HepG2 (cell line): ENCODE measurements around the gene DPAGT1. TPM values are rescaled to one million over a fixed set of nuclear protein-coding genes. Genes with fewer than 3 reads are reported as not detected.

Experiments used
- AGO2 ChIP-seq: fragments of 200-400 bp; formaldehyde crosslinking; optimal IDR thresholded peaks from 2 replicates; pipeline ENCODE3; 2017; ENCODE audit warnings: mild to moderate bottlenecking, low read depth, low read length, moderate library complexity
- ARHGAP35 ChIP-seq: sonication (generic); formaldehyde crosslinking; IDR thresholded peaks from 2 replicates; pipeline ENCODE4 v1.9.0; 2022; ENCODE audit warnings: mild to moderate bottlenecking, inconsistent platforms, moderate library complexity, missing genetic modification reagents, borderline replicate concordance
- ARNT2 ChIP-seq: sonication (generic); formaldehyde crosslinking; IDR thresholded peaks from 2 replicates; pipeline ENCODE4 v1.8.0; 2022; ENCODE audit warnings: mild to moderate bottlenecking, low read depth, missing genetic modification reagents, moderate library complexity
- CCDC6 ChIP-seq: sonication (generic); formaldehyde crosslinking; IDR thresholded peaks from 2 replicates; pipeline ENCODE4 v1.8.1; 2022; ENCODE audit warnings: mild to moderate bottlenecking, missing genetic modification reagents, moderate library complexity
- CSRNP1 ChIP-seq: sonication (generic); formaldehyde crosslinking; IDR thresholded peaks from 2 replicates; pipeline ENCODE4 v1.8.1; 2023; ENCODE audit warnings: mild to moderate bottlenecking, missing genetic modification reagents
- DNMT1 ChIP-seq: sonication (generic); formaldehyde crosslinking; IDR thresholded peaks from 2 replicates; pipeline ENCODE4 v1.5.1; 2020; ENCODE audit warnings: mild to moderate bottlenecking, missing genetic modification reagents
- FOXC1 ChIP-seq: sonication (generic); formaldehyde crosslinking; IDR thresholded peaks from 2 replicates; pipeline ENCODE4 v1.8.0; 2022; ENCODE audit warnings: mild to moderate bottlenecking, missing genetic modification reagents, borderline replicate concordance
- NCOA5 ChIP-seq: sonication (generic); formaldehyde crosslinking; IDR thresholded peaks from 2 replicates; pipeline ENCODE4 v1.4.0; 2020; ENCODE audit warnings: missing genetic modification reagents
- NFIC ChIP-seq: IDR thresholded peaks from 2 replicates; pipeline ENCODE4 v1.6.1; 2012; ENCODE audit warnings: mild to moderate bottlenecking, low read length, inconsistent platforms
- NFYC ChIP-seq: IDR thresholded peaks from 2 replicates; pipeline ENCODE4 v1.6.1; 2016; ENCODE audit warnings: missing genetic modification reagents, missing compliant biosample characterization
- NRL ChIP-seq: sonication (generic); formaldehyde crosslinking; IDR thresholded peaks from 2 replicates; pipeline ENCODE4 v1.5.0; 2020; ENCODE audit warnings: missing genetic modification reagents, mild to moderate bottlenecking, moderate library complexity, borderline replicate concordance
- SNAPC4 ChIP-seq: sonication (generic); formaldehyde crosslinking; IDR thresholded peaks from 2 replicates; pipeline ENCODE4 v1.4.0; 2020; ENCODE audit warnings: mild to moderate bottlenecking, missing genetic modification reagents
- SP2 ChIP-seq: sonication (generic); formaldehyde crosslinking; IDR thresholded peaks from 2 replicates; pipeline ENCODE4 v1.5.1; 2020; ENCODE audit warnings: mild to moderate bottlenecking, missing genetic modification reagents
- ZNF441 ChIP-seq: sonication (generic); formaldehyde crosslinking; IDR thresholded peaks from 2 replicates; pipeline ENCODE4 v1.7.0; 2021; ENCODE audit warnings: missing genetic modification reagents, borderline replicate concordance
- ZNF501 ChIP-seq: sonication (generic); formaldehyde crosslinking; IDR thresholded peaks from 2 replicates; pipeline ENCODE4 v1.5.1; 2020; ENCODE audit warnings: mild to moderate bottlenecking, moderate library complexity, missing genetic modification reagents
- ZNF598 ChIP-seq: sonication (generic); formaldehyde crosslinking; IDR thresholded peaks from 2 replicates; pipeline ENCODE4 v1.5.1; 2020; ENCODE audit warnings: mild to moderate bottlenecking, missing genetic modification reagents, borderline replicate concordance
- ZNF615 ChIP-seq: sonication (generic); formaldehyde crosslinking; IDR thresholded peaks from 2 replicates; pipeline ENCODE4 v1.5.0; 2020; ENCODE audit warnings: mild to moderate bottlenecking, missing genetic modification reagents, borderline replicate concordance
- polyA plus RNA-seq, 8 experiments: library from polyadenylated mRNA; depleted of rRNA in 3 of 8; stranded (reverse) in 7 of 8; unstranded in 1 of 8; fragments of >200 nt; fragmentation: Illumina TruSeq in 4 of 8; extraction: Trizol in 4 of 8; gene quantifications; 2 replicates each; pipeline versions ENCODE4 v1.2.1 to v1.2.3, GENCODE V29; 2011 to 2016; ENCODE audit warnings: low read depth in 4 of 8, missing spikeins in 1 of 8, mixed read lengths in 1 of 8; ENCODE audit not compliant: insufficient read depth in 1 of 8
- total RNA-seq, 5 experiments: library from RNA; depleted of rRNA; stranded (reverse); fragments of >200 nt; fragmentation: Illumina TruSeq; extraction: Trizol; gene quantifications; 2 replicates each; pipeline ENCODE4 v1.2.3, GENCODE V29; 2016; ENCODE audit warnings: low read depth in 1 of 5
- TF ChIP-seq, protein P1 (sequence below): sonication (generic); formaldehyde crosslinking; IDR thresholded peaks from 2 replicates; pipeline ENCODE4 v1.4.0; 2020; ENCODE audit warnings: missing genetic modification reagents, borderline replicate concordance
- TF ChIP-seq, protein P2 (sequence below): sonication (generic); formaldehyde crosslinking; IDR thresholded peaks from 2 replicates; pipeline ENCODE4 v1.4.0; 2020; ENCODE audit warnings: mild to moderate bottlenecking, missing genetic modification reagents
- TF ChIP-seq, protein P3 (sequence below): sonication (generic); formaldehyde crosslinking; IDR thresholded peaks from 2 replicates; pipeline ENCODE4 v1.5.0; 2020; ENCODE audit warnings: mild to moderate bottlenecking, low read depth, missing genetic modification reagents, borderline replicate concordance

The DPAGT1 gene
- total and polyA plus RNA-seq, 2 of the 13 experiments (the other 11 are each of a cell fraction or from before 2014, with no cell fraction given), result 37.6 to 70.7 TPM

DNA sequence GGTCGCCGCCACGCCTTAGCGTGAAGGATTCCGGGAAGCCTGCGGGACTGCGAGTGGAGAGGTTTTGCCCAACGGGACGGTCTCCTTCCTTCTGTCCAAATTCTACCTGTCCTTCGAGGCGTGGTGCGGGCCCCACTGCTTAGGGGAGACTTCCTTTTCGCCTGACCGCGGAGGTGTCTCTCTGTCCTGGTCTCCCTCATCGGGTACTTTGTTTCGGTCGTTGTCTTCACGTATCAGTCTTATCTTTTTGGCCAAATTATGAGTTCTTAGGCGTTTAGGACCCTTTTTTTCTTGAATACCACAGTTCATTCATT, 20.1 kb upstream of the DPAGT1 start (continued):
- TF ChIP-seq ZNF615 (no peak), NFIC (no peak), SNAPC4 (CRISPR knock-in tag) (peak; percentile 50; the same call in 1 of the 2 replicates), CSRNP1 (no peak), NCOA5 (CRISPR knock-in tag) (no peak), DNMT1 (CRISPR knock-in tag) (no peak), ZNF598 (CRISPR knock-in tag) (no peak), CCDC6 (CRISPR knock-in tag) (no peak), NFYC (CRISPR knock-in tag) (no peak), AGO2 (no peak), ZNF501 (CRISPR knock-in tag) (0 out of 2 replicates have a peak, but pooled peaks have one; percentile 28), ARHGAP35 (no peak), ZNF441 (no peak), NRL (CRISPR knock-in tag) (peak; percentile 73), SP2 (no peak), ARNT2 (CRISPR knock-in tag) (no peak), FOXC1 (CRISPR knock-in tag) (no peak)
- TF ChIP-seq, protein P1, sequence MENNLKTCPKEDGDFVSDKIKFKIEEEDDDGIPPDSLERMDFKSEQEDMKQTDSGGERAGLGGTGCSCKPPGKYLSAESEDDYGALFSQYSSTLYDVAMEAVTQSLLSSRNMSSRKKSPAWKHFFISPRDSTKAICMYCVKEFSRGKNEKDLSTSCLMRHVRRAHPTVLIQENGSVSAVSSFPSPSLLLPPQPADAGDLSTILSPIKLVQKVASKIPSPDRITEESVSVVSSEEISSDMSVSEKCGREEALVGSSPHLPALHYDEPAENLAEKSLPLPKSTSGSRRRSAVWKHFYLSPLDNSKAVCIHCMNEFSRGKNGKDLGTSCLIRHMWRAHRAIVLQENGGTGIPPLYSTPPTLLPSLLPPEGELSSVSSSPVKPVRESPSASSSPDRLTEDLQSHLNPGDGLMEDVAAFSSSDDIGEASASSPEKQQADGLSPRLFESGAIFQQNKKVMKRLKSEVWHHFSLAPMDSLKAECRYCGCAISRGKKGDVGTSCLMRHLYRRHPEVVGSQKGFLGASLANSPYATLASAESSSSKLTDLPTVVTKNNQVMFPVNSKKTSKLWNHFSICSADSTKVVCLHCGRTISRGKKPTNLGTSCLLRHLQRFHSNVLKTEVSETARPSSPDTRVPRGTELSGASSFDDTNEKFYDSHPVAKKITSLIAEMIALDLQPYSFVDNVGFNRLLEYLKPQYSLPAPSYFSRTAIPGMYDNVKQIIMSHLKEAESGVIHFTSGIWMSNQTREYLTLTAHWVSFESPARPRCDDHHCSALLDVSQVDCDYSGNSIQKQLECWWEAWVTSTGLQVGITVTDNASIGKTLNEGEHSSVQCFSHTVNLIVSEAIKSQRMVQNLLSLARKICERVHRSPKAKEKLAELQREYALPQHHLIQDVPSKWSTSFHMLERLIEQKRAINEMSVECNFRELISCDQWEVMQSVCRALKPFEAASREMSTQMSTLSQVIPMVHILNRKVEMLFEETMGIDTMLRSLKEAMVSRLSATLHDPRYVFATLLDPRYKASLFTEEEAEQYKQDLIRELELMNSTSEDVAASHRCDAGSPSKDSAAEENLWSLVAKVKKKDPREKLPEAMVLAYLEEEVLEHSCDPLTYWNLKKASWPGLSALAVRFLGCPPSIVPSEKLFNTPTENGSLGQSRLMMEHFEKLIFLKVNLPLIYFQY (CRISPR knock-in tag), result 0 out of 2 replicates have a peak, but pooled peaks have one; percentile 1
- TF ChIP-seq, protein P2, sequence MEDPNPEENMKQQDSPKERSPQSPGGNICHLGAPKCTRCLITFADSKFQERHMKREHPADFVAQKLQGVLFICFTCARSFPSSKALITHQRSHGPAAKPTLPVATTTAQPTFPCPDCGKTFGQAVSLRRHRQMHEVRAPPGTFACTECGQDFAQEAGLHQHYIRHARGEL (CRISPR knock-in tag), result no peak
- TF ChIP-seq, protein P3, sequence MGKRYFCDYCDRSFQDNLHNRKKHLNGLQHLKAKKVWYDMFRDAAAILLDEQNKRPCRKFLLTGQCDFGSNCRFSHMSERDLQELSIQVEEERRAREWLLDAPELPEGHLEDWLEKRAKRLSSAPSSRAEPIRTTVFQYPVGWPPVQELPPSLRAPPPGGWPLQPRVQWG (CRISPR knock-in tag), result no peak
